Measurements from ENCODE around the gene LRRC4C.

Gene LRRC4C

DNA sequence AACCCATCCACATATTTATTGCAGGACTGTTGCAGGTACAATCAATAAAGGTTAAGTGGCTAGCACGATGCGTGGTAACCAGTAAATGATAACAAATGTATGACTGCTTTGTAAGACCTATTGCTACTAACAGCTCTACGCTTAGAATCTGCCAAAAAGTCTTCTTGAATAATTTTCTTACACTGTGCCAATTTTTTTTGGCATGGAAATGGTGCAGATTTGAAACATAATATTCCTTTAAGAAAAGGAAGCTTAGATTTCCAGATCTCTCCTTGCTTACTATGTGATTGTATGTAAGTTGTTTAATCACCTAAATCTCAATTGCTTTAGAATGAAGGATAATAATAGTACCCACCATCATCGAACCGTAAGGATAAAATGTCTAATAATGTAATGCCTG, 192.0 kb downstream of the LRRC4C start:
- DNase-seq (ENCODE audit: low read depth in 1 of 2, low spot score in 1 of 2) = no peak

DNA sequence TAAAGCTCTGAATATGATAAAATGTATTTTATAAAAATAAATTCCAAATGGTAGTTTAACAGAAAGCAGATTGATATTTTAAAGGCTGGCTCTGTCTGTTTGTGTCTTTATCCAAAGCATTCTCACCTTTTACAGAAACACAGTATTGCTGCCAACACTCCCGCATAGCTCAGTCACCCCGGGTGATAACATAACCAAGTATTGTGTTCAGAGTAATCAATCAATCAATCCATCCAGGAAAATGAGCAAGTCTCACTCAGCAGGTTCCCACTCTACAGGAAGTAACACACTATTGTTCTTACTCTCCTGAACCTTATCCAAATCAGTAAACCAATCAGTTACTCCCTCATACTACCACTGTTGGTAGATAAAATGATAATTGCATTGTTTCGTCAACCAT, 203.4 kb downstream of the LRRC4C start:
- no peak for DNase-seq (ENCODE audit: low read depth in 1 of 2, low spot score in 1 of 2)

- no peak for DNase-seq (ENCODE audit: low read depth in 1 of 2, low spot score in 1 of 2)
Measured at GRCh38 chr11:41254966-41255365, 204.5 kb downstream of the LRRC4C start.

GRCh38 chr11:41250408-41250935, 209.0 kb downstream of the LRRC4C start:
- DNase-seq (ENCODE audit: low read depth in 1 of 2, low spot score in 1 of 2) = no peak

DNA sequence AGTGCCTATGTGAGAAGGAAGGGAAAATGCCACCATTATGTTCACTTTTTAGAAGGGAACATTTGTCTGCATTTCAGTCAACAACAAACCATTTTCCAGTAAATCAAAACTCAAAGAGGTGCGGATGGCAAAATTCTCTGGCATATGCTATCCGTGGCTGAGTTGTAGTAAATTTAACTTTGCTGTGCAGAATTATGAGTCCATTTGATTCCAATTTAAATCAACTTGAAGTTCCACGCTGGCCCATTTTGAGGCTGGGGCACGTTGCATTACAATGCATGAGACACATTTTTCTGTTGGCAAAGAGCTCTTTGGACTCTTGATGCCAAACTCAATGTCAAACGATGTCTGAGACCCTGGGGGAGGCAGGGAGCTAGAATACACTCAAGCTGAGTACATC, 211.8 kb downstream of the LRRC4C start:
- no peak for DNase-seq (ENCODE audit: low read depth in 1 of 2, low spot score in 1 of 2)

GRCh38 chr11:41246399-41246745, 213.1 kb downstream of the LRRC4C start:
- DNase-seq (ENCODE audit: low read depth in 1 of 2, low spot score in 1 of 2) = no peak

GRCh38 chr11:41245704-41246398, 213.6 kb downstream of the LRRC4C start:
- DNase-seq (ENCODE audit: low read depth in 1 of 2, low spot score in 1 of 2) = no peak

- DNase-seq (ENCODE audit: low read depth in 1 of 2, low spot score in 1 of 2) = no peak
Measured at GRCh38 chr11:41245184-41245583, 214.3 kb downstream of the LRRC4C start.

DNA sequence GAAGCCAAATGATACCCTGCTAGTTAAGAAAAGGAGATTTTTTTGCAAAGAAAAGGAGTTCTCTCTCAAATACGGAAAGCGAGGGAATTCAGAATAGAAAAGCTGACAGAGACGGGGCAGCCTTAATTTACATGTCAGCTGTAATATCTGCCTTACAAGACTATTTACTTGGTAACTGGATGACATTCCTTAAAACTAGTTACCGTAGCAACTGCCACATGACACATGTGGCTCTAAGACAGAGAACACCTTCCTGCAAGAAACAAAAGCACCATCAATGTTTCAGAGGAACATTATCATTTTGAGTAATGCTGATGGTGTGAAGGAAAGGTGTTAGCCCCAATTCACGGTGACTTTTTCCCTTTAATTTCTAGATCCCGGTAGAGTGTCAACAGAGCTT, 222.1 kb downstream of the LRRC4C start:
- no peak for DNase-seq (ENCODE audit: low read depth in 1 of 2, low spot score in 1 of 2)

DNA sequence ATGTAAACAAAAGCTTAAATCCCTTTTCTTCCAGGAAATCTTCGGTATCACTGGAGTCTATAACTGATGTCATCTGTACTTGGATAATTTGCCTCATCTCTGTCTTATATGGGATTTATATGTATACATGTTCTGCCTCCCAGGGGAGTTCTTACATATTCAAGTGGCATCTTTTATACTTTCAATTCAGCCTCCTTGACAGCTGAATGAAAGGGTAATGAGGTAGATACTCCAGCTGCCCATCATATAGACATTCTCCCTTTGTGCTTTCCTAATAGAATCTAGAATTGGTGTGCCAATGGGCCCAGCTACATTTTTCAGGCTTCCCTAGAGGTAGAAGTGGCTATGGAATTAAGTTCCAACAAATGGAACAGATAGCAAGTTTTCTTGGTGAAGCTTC, 223.8 kb downstream of the LRRC4C start:
- no peak for DNase-seq (ENCODE audit: low read depth in 1 of 2, low spot score in 1 of 2)

GRCh38 chr11:41225856-41226633, 233.4 kb downstream of the LRRC4C start:
- DNase-seq (ENCODE audit: low read depth in 1 of 2, low spot score in 1 of 2) = no peak

- no peak for DNase-seq (ENCODE audit: low read depth in 1 of 2, low spot score in 1 of 2)
Measured at GRCh38 chr11:41222236-41222635, 237.2 kb downstream of the LRRC4C start.

GRCh38 chr11:41206388-41206787, 253.1 kb downstream of the LRRC4C start:
- DNase-seq (ENCODE audit: low read depth in 1 of 2, low spot score in 1 of 2) = no peak

GRCh38 chr11:41201156-41201555, 258.3 kb downstream of the LRRC4C start:
- DNase-seq (ENCODE audit: low read depth in 1 of 2, low spot score in 1 of 2) = no peak

DNA sequence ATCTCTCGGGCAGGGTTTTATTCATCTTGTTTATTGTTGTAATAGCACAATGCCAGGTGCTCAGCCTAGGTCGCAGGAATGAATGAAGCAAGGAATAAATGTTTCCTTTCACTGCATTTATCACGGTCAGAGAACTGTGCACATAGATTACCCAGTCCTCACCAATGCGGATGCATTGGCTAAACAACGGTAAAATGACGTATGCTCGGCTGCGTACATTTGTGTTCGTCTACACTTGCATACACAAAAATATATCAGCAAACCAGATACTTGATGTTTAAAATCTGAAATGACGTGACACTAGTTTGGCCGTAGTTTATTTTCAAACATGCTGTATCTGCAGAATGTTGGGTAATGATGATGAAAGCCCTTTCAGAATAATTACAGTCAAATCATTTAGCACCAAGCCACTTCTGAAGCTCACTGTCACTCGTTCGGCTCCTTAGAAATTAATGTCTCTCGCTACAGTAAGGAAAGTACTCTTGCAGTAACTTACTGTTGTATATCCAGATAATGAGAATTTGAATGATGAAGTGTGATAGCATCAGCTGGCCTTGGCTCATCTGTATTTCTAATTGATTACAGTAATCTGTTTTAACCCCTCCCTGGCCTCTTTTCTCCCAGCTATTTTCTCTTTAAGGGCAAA, 268.9 kb downstream of the LRRC4C start:
- no peak for DNase-seq (ENCODE audit: low read depth in 1 of 2, low spot score in 1 of 2)

GRCh38 chr11:41189701-41190436, 269.6 kb downstream of the LRRC4C start:
- no peak for DNase-seq (ENCODE audit: low read depth in 1 of 2, low spot score in 1 of 2)

- no peak for DNase-seq (ENCODE audit: low read depth in 1 of 2, low spot score in 1 of 2)
Measured at GRCh38 chr11:41177791-41178190, 281.7 kb downstream of the LRRC4C start.

- DNase-seq (ENCODE audit: low read depth in 1 of 2, low spot score in 1 of 2) = no peak
Measured at GRCh38 chr11:41175304-41175972, 284.0 kb downstream of the LRRC4C start.

GRCh38 chr11:41146326-41146725, 313.1 kb downstream of the LRRC4C start:
- DNase-seq (ENCODE audit: low read depth in 1 of 2, low spot score in 1 of 2) = no peak

- no peak for DNase-seq (ENCODE audit: low read depth in 1 of 2, low spot score in 1 of 2)
Measured at GRCh38 chr11:41145420-41145819, 314.0 kb downstream of the LRRC4C start.

DNA sequence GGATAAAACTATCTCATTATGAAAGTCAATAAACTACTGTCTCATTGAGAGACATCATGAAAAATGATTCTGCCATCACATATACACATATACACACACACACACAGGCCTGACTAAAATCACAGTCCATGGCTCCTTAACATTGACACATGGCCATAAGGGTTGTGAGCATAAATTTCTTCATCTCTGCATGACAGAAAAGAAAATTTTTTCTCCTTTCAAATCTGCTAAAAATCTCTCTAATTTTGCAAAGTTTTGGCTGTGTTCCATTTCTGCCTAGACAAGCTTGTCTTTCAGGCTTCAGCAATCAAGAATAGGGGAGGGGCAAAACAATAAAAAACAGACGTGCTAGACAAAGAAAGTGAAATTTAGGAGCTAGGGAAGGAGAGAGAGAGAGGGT, 324.5 kb downstream of the LRRC4C start:
- DNase-seq (ENCODE audit: low read depth in 1 of 2, low spot score in 1 of 2) = no peak

All from activated CD4-positive, alpha-beta T cell treated with anti-CD3 and anti-CD28 coated beads, Interleukin-2, amount 50 U/mL, for 24 hours (primary cell).